Stimulated activated CD4-positive, alpha-beta T cell treated with anti-CD3 and anti-CD28 coated beads, Interleukin-4, amount 100 ng/mL, for 24 hours (primary cell): ENCODE measurements around the gene SLC33A1.
"Not testable (repeated sequence)": the region's sequence is repeated elsewhere in the genome, so short reads cannot be mapped to it uniquely, and the experiment has no call there.

Source experiments
- DNase-seq: peaks from one replicate; pipeline ENCODE4 v3.0.0-alpha.2; 2020

SLC33A1 gene

DNA sequence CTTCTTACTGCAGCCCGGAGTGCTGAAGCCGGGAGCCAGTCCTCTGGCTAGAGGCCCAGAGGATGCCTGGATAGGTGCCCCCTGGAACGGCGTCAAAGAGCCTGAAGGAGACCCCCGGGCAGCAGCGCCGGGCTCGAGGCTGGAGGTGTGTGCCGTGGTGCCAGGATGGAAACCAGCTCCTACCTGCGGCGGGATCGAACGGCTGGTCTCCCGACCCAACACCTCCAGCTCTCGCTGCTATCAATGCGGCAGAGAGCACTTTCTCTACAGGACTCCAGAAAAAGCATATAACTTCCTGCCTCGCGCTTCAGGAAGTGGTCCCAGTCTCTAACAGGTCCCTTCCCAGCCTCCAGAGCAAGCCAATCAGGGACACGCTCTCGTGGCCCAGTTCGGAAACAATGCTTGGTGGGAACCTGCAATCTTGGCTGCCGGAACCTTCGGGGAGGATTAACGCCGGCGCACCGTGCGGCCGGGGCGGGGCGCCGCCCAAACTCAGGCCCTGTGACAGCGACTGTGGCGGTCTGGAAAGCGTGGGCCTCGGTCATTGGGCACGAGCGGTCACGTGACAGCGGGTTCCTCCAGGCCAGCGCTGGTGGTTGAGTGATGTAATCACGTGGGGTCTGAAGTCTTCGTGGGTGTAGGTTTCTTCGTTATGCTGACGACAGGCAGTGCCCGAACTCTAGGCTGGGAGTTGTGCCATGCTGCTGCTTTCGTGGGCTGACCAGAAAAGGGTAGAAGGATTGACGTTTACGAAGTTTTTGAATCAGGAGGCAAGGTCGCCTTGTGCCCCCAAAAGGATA lies at the start of gene SLC33A1:
Gene SLC33A1 (minus strand): TSS at position 287 of the 800 bp plus-strand sequence. CDS start 430 bp downstream, outside the sequence.
- DNase-seq: peak; percentile 99

DNA sequence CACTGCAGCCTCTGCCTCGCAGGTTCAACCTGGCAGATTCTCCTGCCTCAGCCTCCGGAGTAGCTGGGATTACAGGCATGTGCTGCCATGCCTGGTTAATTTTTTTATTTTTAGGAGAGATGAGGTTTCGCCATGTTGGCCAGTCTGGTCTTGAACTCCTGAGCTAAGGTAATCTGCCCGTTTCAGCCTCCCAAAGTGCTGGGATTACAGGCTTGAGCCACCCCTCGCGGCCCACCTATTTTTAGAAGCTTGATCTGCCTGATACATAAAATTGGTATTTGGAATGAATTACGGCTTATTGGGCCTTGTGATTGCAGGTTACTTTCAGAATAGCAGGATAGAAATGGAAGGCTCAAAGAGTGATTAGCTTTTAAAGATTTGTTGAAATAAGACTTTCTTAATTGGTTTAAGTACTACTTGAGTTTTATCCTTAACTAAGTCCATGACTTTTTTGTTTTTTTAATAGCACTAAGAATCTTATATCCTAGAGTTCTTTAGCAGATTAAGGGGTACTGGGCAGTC lies 41.2 kb upstream of the SLC33A1 start:
- no peak for DNase-seq

DNA sequence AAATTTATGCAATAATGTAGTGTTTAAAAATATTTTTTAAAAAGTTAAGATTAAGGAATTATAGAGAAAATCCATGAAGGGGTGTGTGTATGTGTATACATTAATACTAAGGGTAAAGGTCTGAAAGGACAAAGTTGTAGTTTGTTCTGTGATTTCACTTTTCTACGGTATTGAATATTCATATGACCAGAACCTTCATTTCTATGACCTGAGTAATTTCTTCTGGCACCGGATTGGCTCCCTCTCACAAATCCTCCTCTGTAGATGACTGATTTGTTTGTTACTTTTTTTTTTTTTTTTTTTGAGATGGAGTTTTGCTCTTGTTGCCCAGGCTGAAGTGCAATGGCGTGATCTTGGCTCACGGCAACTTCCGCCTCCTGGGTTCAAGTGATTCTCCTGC lies 37.1 kb upstream of the SLC33A1 start:
- no peak for DNase-seq

- DNase-seq: no peak
Observed at GRCh38 chr3:155890671-155891190, 36.5 kb upstream of the SLC33A1 start.

DNA sequence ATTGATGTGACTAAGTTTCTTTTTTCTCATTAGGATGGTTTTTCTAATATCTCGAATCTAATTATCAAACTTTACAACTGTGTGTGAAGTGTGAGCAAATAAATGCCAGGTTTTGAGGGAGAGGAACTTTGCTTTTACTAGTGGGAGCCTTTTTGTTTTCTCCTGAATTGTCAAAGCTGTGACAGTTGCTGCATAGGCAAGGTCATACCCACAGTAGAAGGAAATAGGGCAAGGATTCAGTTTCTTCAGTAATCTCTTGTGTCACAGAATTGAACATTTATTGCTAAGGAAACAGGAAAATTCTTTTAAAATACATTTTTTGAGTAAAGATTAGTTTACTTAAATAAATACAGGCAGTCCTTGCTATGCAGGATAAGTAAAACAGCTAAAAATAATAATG lies 35.7 kb upstream of the SLC33A1 start:
- DNase-seq: no peak

DNA sequence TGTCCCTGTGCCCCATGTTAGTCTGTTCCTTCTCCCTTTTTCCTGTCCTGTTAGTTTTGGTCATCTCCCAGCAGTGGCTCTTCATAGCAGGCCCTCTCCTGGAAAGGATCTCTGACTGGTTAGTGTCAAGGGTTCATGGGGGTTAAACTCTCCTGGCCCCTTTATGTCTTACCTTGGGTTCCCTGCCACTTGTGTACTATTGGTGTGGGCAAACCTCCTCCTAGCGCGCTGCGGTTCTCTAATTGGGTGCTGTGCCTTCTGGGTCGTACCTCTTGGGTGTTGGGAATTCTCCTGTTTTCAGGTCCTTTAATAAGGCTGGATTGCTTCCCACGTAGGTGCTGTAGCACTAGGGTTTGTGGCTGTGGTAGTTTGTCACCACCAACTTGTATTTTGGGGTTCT lies 35.0 kb upstream of the SLC33A1 start:
- no peak for DNase-seq

DNA sequence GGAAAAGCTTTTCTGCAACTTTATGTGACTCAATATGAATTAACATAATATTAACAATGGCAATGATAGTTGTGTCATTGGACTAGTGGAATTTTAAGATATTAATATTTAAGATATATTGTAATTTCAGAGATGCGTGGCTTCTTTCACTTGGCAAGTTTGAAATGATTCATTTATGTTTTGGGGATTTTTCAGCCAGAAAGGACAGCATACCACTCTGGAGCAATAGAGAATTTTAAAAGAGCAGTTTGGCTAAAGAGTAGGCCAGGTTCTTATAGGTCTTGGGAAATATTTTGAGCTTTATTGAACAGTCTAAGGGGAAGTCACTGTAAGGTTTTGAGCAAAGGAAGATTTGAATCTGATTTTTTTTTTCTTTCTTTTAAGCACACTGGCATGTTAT lies 32.7 kb upstream of the SLC33A1 start:
- DNase-seq: no peak

DNA sequence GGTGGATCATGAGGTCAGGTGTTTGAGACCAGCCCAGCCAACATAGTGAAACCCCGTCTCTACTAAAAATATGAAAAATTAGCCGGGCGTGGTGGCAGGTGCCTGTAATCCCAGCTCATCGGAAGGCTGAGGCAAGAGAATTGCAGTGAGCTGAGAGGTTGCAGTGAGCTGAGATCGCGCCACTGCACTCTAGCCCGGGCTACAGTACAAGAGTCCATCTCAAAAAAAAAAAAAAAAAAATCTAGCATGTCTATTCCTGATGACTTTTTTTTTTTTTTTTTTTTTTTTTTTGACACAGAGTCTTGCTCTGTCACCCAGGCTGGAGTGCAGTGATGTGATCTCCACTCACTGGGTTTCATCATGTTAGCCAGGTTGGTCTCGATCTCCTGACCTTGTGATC lies 32.1 kb upstream of the SLC33A1 start:
- DNase-seq: not testable (repeated sequence)

- no peak for DNase-seq
Observed at GRCh38 chr3:155885292-155885691, 31.1 kb upstream of the SLC33A1 start.

DNA sequence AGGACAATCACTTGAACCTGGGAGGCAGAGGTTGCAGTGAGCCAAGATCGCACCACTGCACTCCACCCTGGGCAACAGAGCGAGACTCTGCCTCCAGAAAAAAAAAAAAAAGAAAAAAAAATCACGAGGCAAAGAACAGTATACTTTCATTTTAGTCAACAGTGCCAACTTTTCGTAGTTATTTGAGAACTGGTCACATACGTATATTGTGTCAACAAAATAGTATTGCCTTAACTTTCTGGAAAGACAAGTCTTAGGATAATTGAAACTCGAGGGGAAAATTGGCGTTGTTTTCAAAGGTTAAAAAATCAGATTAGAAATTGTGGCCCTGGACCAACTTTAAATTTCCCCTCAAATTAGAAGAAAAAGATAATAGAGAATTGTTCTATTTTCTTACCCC lies 30.1 kb upstream of the SLC33A1 start:
- DNase-seq: no peak

- no peak for DNase-seq
Observed at GRCh38 chr3:155880286-155880685, 26.1 kb upstream of the SLC33A1 start.

DNA sequence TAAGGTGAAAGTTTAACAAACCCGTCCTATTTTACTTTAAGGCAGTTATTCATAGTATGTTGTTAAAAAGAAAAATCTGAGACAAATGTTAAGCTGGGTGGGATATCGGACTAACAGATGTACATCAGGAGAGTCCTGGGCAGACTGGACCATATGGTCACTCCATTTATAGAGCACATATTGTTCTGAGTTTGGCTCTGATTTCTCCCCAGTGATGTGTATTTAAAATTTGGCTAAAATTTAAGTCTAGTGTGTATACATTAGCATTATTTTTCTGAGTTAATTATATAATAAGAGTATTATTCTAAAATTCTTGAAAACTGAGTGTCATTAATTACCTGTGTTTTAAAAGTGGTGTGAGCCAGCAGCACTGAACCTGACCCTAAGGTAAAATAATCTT lies 22.3 kb upstream of the SLC33A1 start:
- DNase-seq: no peak

- no peak for DNase-seq
Observed at GRCh38 chr3:155876037-155876436, 21.8 kb upstream of the SLC33A1 start.

- DNase-seq: no peak
Observed at GRCh38 chr3:155872904-155873646, 18.8 kb upstream of the SLC33A1 start.

DNA sequence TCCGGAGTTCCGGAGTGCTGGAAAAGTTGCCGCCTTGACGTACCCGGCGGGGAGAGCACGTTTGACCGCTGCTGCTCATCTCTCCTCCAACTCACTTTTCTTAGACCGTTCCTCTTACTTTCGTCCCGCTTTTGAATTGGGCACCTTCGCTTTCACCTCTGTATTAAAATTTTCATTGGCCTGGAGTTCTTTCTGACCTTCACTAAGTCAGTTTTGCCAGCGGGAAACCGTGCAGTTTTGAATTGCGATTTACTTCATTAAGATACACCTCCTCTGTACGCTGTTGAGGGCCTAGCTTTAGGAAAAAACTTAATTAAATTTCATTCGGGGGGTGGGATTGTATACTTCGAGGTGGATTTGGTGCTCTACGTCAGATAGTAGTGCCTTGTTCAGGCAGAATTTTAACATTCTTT lies 17.5 kb upstream of the SLC33A1 start:
- DNase-seq: no peak

- DNase-seq: peak; percentile 44
Observed at GRCh38 chr3:155870945-155871745, 16.9 kb upstream of the SLC33A1 start.

DNA sequence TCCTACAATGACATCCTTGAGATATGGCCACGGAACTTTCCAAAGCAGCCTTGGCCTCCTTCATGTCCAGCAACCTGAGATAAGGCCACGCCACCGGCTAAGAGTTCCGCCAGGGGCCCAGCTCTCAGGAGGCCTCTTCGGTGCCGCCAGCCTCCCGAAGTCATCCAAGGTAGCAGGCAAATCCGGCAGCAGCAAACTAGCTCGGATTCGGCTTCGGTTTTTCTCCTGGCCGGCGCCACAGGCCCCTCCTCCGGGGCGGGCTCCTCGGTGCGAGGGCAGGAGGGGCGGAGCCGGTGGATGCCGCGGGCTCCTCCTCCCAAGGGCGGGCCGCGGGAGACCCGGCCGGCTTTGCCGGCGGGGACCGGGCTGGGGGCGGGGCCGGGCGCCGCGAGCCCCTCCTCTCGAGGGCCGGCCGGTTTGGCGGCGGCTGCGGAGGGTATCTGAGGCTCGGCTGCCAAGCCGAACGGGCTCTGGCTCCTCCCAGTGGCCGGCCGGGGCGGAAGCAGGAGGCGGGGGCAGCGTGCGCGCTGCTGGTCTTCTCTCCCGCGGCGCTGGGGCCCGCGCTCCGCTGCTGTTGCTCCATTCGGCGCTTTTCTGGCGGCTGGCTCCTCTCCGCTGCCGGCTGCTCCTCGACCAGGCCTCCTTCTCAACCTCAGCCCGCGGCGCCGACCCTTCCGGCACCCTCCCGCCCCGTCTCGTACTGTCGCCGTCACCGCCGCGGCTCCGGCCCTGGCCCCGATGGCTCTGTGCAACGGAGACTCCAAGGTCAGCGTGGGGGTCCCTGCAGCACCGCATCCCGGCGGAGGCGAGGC lies 16.1 kb upstream of the SLC33A1 start, which contains the start of gene GMPS:
Gene GMPS (plus strand): TSS at position 518 of the 812 bp plus-strand sequence. CDS start 221 bp downstream, at position 739.
- peak; percentile 94 for DNase-seq

DNA sequence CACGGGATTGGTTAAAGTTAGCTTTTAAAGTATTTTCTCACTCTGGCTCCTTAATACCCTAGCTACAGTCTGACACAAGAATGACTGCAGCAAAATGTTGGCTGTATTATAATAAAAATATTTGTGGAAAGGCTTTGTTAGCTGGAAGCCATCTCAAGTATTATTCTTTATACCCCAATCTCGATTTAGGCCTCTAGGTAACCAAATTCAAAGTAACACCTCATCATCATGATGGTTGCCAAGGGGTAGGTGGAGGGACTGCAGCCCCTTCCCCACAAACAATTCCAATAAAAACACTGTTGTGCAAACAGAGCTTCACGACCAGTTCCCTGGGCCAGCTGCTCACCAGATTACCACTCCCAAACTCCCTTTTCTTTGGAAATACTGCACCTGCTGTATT lies 15.5 kb upstream of the SLC33A1 start:
- DNase-seq: no peak

DNA sequence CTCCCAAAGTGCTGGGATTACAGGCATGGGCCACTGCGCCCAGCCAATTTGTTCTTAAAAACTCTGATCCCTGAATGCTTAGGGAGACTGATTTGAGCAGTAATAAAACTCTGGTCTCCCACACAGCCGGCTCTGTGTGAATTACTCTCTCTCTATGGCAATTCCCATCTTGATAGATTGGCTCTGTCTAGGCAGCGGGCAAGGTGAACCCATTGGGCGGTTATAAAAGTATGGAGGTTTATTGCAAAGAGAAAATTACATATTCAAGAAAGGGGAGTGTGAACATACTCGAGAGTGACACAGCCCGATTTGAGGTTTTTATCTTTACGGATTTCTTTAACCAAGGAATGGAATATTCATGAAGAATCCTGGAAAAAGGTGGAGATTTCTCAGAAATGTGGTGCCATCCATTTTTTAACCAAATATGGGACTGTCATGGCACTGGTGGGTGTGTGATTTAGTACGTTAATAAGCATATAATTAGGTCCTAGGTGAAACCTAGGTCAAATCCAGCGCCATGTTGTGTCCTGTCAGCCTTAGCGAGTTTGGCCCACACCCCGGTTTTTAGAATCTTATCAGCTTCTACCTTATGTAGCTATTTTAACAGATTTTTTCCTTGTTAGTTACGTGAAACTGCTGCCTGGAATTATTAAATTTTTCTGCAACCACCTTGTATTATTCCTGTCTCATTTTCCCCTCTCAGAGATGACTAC lies 9.0 kb upstream of the SLC33A1 start:
- no peak for DNase-seq

- DNase-seq: peak; percentile 66
Observed at GRCh38 chr3:155862290-155862982, 8.2 kb upstream of the SLC33A1 start.
